Neuronal stem cell (in vitro differentiated cells): ENCODE measurements around the gene CALR. TPM values are rescaled to one million over a fixed set of nuclear protein-coding genes. Genes with fewer than 3 reads are reported as not detected.
"Not testable (repeated sequence)": the region's sequence is repeated elsewhere in the genome, so short reads cannot be mapped to it uniquely, and the experiment has no call there.

ENCODE experiments used
- DNase-seq: peaks from one replicate; pipeline ENCODE4 v3.0.0-alpha.2; 2013; ENCODE audit warnings: low spot score
- H2AFZ ChIP-seq: one replicate; pipeline ENCODE4 v1.6.1; 2013; ENCODE audit warnings: mild to moderate bottlenecking, low read length, inconsistent platforms
- H2AK5ac ChIP-seq: 2 replicates; pipeline ENCODE4 v1.6.1; 2013; ENCODE audit warnings: low read depth, mild to moderate bottlenecking, inconsistent platforms, low read length, moderate library complexity, mixed read lengths
- H2BK120ac ChIP-seq: 2 replicates; pipeline ENCODE4 v1.6.1; 2013; ENCODE audit warnings: low read depth, mild to moderate bottlenecking, inconsistent platforms, low read length, moderate library complexity, mixed read lengths
- H2BK12ac ChIP-seq: one replicate; pipeline ENCODE4 v1.6.1; 2013; ENCODE audit warnings: low read length, inconsistent platforms
- H2BK15ac ChIP-seq: 2 replicates; pipeline ENCODE4 v1.6.1; 2013; ENCODE audit warnings: mild to moderate bottlenecking, low read length, inconsistent platforms, mixed read lengths
- H2BK5ac ChIP-seq: one replicate; pipeline ENCODE4 v1.6.1; 2013; ENCODE audit warnings: inconsistent platforms, mild to moderate bottlenecking, low read length, moderate library complexity
- H3K14ac ChIP-seq: one replicate; pipeline ENCODE4 v1.6.1; 2013; ENCODE audit warnings: low read length, inconsistent platforms
- H3K18ac ChIP-seq: 2 replicates; pipeline ENCODE4 v1.6.1; 2013; ENCODE audit warnings: low read length, inconsistent platforms
- H3K23ac ChIP-seq: 2 replicates; pipeline ENCODE4 v1.6.1; 2013; ENCODE audit warnings: low read depth, mild to moderate bottlenecking, mixed read lengths, low read length, inconsistent platforms; ENCODE audit not compliant: poor library complexity
- H3K27ac ChIP-seq: replicated peaks from 3 replicates; pipeline ENCODE4 v1.5.1; 2013; ENCODE audit warnings: low read length, inconsistent platforms
- H3K27me3 ChIP-seq, 3 experiments: 2 replicates each; pipeline ENCODE4 v1.6.1; 2013; ENCODE audit warnings: low read length in 3 of 3, mild to moderate bottlenecking in 2 of 3, inconsistent platforms in 1 of 3, low read depth in 1 of 3, mixed read lengths in 1 of 3, moderate library complexity in 1 of 3; ENCODE audit not compliant: control insufficient read depth in 3 of 3, insufficient read depth in 3 of 3
- H3K36me3 ChIP-seq, 2 donors: replicated peaks in 1 of 2; 2 replicates each; pipeline ENCODE4 v1.6.1; 2013; ENCODE audit warnings: low read length in 2 of 2; ENCODE audit not compliant: control insufficient read depth in 2 of 2, insufficient read depth in 2 of 2
- H3K4ac ChIP-seq: 2 replicates; pipeline ENCODE4 v1.6.1; 2013; ENCODE audit warnings: inconsistent platforms, mild to moderate bottlenecking, low read length, moderate library complexity
- H3K4me1 ChIP-seq, 2 donors: 1 replicate in 1 of 2; 2 replicates in 1 of 2; pipeline ENCODE4 v1.6.1; 2013; ENCODE audit warnings: low read length in 2 of 2, low read depth in 1 of 2; ENCODE audit not compliant: control insufficient read depth in 2 of 2, insufficient read depth in 1 of 2
- H3K4me2 ChIP-seq: one replicate; pipeline ENCODE4 v1.6.1; 2013; ENCODE audit warnings: mild to moderate bottlenecking, low read length, inconsistent platforms; ENCODE audit not compliant: insufficient read depth, poor library complexity, severe bottlenecking
- H3K4me3 ChIP-seq, 2 donors: 2 replicates each; pipeline ENCODE4 v1.5.1; 2013; ENCODE audit warnings: low read length in 2 of 2, mild to moderate bottlenecking in 2 of 2, inconsistent platforms in 1 of 2, moderate library complexity in 1 of 2
- H3K79me1 ChIP-seq: one replicate; pipeline ENCODE4 v1.6.1; 2013; ENCODE audit warnings: low read depth, mild to moderate bottlenecking, inconsistent platforms, low read length, moderate library complexity
- H3K9ac ChIP-seq: one replicate; pipeline ENCODE4 v1.6.1; 2013; ENCODE audit warnings: mild to moderate bottlenecking, low read depth, low read length, inconsistent platforms; ENCODE audit not compliant: poor library complexity
- H3K9me3 ChIP-seq, 2 donors: replicated peaks in 1 of 2; 2 replicates each; pipeline versions ENCODE3 to v1.6.1; 2013; ENCODE audit warnings: low read length in 2 of 2, mild to moderate bottlenecking in 2 of 2, inconsistent platforms in 1 of 2, low read depth in 1 of 2, mixed read lengths in 1 of 2, moderate library complexity in 1 of 2; ENCODE audit not compliant: control insufficient read depth in 2 of 2, insufficient read depth in 1 of 2
- H4K8ac ChIP-seq: one replicate; pipeline ENCODE4 v1.6.1; 2013; ENCODE audit warnings: low read depth, mild to moderate bottlenecking, inconsistent platforms, low read length, moderate library complexity
- H4K91ac ChIP-seq: one replicate; pipeline ENCODE4 v1.6.1; 2013; ENCODE audit warnings: low read length, low read depth, mild to moderate bottlenecking, inconsistent platforms; ENCODE audit not compliant: poor library complexity
- WGBS, 2 donors: extraction: QIAGEN DNeasy Blood & Tissue Kit; methylation state at CpG; one replicate each; pipeline ENCODE4 v1.1.7; 2013; ENCODE audit warnings: missing lambda C conversion rate in 2 of 2, mixed read lengths in 1 of 2; ENCODE audit not compliant: insufficient read length in 2 of 2, insufficient replicate concordance in 1 of 2; ENCODE audit errors: extremely low coverage in 2 of 2; 5-methylcytosine and 5-hydroxymethylcytosine counted together
- polyA plus RNA-seq, 2 experiments: library from polyadenylated mRNA; stranded (reverse); fragments of 200-250 nt; gene quantifications; one replicate each; pipeline ENCODE4 v1.2.3, GENCODE V29; 2013

CALR gene
- 336 TPM for polyA plus RNA-seq (2013, experiment 1 of 2)
- 330 TPM for polyA plus RNA-seq (2013, experiment 2 of 2)

DNA sequence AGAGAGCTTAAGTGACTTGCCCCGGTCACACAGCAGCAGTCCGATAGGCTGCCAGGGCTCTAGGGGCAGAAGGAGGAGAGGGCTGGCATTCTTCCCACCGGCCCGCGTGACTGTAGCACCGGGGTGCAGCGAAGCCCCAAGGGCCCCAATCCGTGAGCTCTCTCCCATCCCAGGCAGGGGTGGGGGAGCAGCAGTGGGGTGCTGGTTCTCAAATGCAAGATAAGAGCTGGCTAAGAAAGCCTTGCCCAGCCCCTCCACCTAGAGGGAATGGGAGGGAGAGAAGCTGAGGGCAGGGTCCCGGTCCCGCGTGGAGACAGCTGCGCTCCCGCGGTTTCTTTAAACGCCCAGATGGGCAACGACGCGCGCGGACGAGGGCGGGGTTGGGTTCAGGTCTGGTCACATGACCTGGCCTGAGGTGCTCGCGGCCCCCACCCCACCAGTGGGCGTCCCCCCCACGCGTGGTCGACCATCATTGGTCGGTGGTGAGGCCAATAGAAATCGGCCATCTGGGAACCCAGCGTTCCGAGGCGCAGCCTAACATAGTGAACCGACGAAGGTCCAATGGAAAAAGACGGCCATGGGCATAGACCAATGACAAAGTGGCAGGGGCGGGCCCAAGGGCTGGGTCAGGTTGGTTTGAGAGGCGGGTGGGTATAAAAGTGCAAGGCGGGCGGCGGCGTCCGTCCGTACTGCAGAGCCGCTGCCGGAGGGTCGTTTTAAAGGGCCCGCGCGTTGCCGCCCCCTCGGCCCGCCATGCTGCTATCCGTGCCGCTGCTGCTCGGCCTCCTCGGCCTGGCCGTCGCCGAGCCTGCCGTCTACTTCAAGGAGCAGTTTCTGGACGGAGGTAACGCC lies at the start of gene CALR:
Gene CALR (plus strand): TSS at position 683 of the 852 bp plus-strand sequence. CDS start 71 bp downstream, at position 754.
- Histone ChIP-seq H3K14ac (peak within 1 kb of the TSS; percentile 91), H2BK5ac (peak within 1 kb of the TSS; percentile 94), H3K4me1 (peaks cover 14 to 28% of the 10 kb centered on the region in 2 donors), H3K36me3 (peaks cover 29 to 42% of the 10 kb centered on the region in 2 donors), H3K4ac (peak within 1 kb of the TSS; percentile 97), H4K8ac (peak within 1 kb of the TSS; percentile 49), H2AK5ac (peak within 1 kb of the TSS; percentile 95), H3K79me1 (peaks cover 14% of the 10 kb centered on the region), H2BK120ac (peak within 1 kb of the TSS; percentile 95), H2BK15ac (peak within 1 kb of the TSS; percentile 87), H3K4me2 (peak within 1 kb of the TSS; percentile 91), H3K9ac (peak within 1 kb of the TSS; percentile 100), H3K23ac (peak within 1 kb of the TSS; percentile 100), H2BK12ac (peak within 1 kb of the TSS; percentile 85), H3K27ac (peak within 1 kb of the TSS; percentile 64), H3K9me3 (no peaks in the 10 kb centered on the region), H4K91ac (peak within 1 kb of the TSS; percentile 87), H3K18ac (peak within 1 kb of the TSS; percentile 98), H3K27me3 (no peaks in the 10 kb centered on the region), H2AFZ (peak within 1 kb of the TSS; percentile 82), H3K4me3 (peak within 1 kb of the TSS; percentile 69 to 97)
- WGBS, 2 donors: no CpG with 5 or more reads among the region's 63 CpGs
- DNase-seq: peak; percentile 99

- H2BK120ac ChIP-seq, H3K4me1 ChIP-seq, H3K9me3 ChIP-seq, H2BK12ac ChIP-seq, H3K23ac ChIP-seq, H2AK5ac ChIP-seq, H3K18ac ChIP-seq, H3K79me1 ChIP-seq, H3K4ac ChIP-seq, H3K14ac ChIP-seq, H4K91ac ChIP-seq, H2BK5ac ChIP-seq, DNase-seq, H2BK15ac ChIP-seq, H4K8ac ChIP-seq: not testable (repeated sequence)
- Histone ChIP-seq H2AFZ (peak overlapping the region; percentile 88), H3K9ac (peak overlapping the region; percentile 80), H3K27ac (peak overlapping the region; percentile 52), H3K4me3 (peak overlapping the region; percentile 84 to 90), H3K27me3 (peaks cover 3 to 38% (median 21%) of the 10 kb centered on the region in 3 experiments), H3K4me2 (peak overlapping the region; percentile 89), H3K36me3 (peaks cover 15 to 21% of the 10 kb centered on the region in 2 donors)
- no CpG with 5 or more reads among the region's 10 CpGs for WGBS, 2 donors
Observed at GRCh38 chr19:12890299-12890786, 48.1 kb upstream of the CALR start.

GRCh38 chr19:12890787-12891552 lies 47.4 kb upstream of the CALR start, which contains the start of gene GCDH:
TSS of gene GCDH (plus strand) at chr19:12891160. CDS start at chr19:12891305, 145 bp downstream.
- Histone ChIP-seq H3K9ac (peak within 1 kb of the TSS; percentile 92), H2BK5ac (no peak within 1 kb of the TSS), H3K27me3 (peaks cover under 1 to 32% (median 14%) of the 10 kb centered on the region in 3 experiments), H3K4me2 (peak within 1 kb of the TSS; percentile 98), H2BK120ac (no peak within 1 kb of the TSS), H3K4ac (no peak within 1 kb of the TSS), H3K18ac (peak within 1 kb of the TSS; percentile 5), H2BK12ac (no peak within 1 kb of the TSS), H3K4me1 (peaks cover 4 to 8% of the 10 kb centered on the region in 2 donors), H3K9me3 (peaks cover 0 to 2% of the 10 kb centered on the region in 2 donors), H3K4me3 (peak within 1 kb of the TSS; percentile 90 to 99), H3K79me1 (peaks cover 10% of the 10 kb centered on the region), H4K91ac (no peak within 1 kb of the TSS), H2AK5ac (peak within 1 kb of the TSS; percentile 36), H3K23ac (peak within 1 kb of the TSS; percentile 25), H3K14ac (peak within 1 kb of the TSS; percentile 47), H4K8ac (no peak within 1 kb of the TSS), H3K27ac (peak within 1 kb of the TSS; percentile 52), H3K36me3 (peaks cover 17 to 23% of the 10 kb centered on the region in 2 donors), H2BK15ac (no peak within 1 kb of the TSS), H2AFZ (peak within 1 kb of the TSS; percentile 88)
- WGBS, 2 donors: no CpG with 5 or more reads among the region's 49 CpGs
- peak; percentile 98 for DNase-seq
